B cell (primary cell): Measurements from ENCODE around the gene GPBP1. TPM values are rescaled to one million over a fixed set of nuclear protein-coding genes. Genes with fewer than 3 reads are reported as not detected.

Source experiments
- ATAC-seq: fragments of 200-7000 bp; cut with Tn5 transposase; one replicate; pipeline ENCODE4 v1.10.0; 2021; ENCODE audit warnings: low read depth, mild to moderate bottlenecking, moderate number of reproducible peaks, moderate library complexity
- CTCF ChIA-PET: fragments of 350-600 bp; sonication (Branson Sonifier 250); formaldehyde crosslinking; loops from one replicate; lab custom pipeline; 2021; ENCODE audit warnings: antibody characterized with exemption, inconsistent platforms; lab: Charles Lee
- POLR2A ChIA-PET: fragments of 350-600 bp; sonication (Branson Sonifier 250); formaldehyde crosslinking; loops from one replicate; lab custom pipeline; 2021; ENCODE audit warnings: antibody characterized with exemption; lab: Charles Lee
- DNase-seq: peaks from one replicate; pipeline ENCODE4 v3.0.0; 2013
- H2AFZ ChIP-seq: 2 replicates; pipeline ENCODE4 v1.6.1; 2012; ENCODE audit warnings: mild to moderate bottlenecking, low read depth, low read length; ENCODE audit not compliant: insufficient read depth, poor library complexity, severe bottlenecking
- H3K27ac ChIP-seq, 2 donors: 1 replicate in 1 of 2; 2 replicates in 1 of 2; pipeline ENCODE4 v1.5.1; 2012 to 2013; ENCODE audit warnings: low read length in 2 of 2, mild to moderate bottlenecking in 2 of 2, moderate library complexity in 1 of 2
- H3K27me3 ChIP-seq, 4 experiments: fragments of 200-600 bp in 1 of 4; sonication (generic) in 1 of 4; replicated peaks in 1 of 4; 1 replicate in 2 of 4; 2 replicates in 2 of 4; pipeline versions ENCODE4 v1.6.1 to v1.7.0; 2013 to 2016; ENCODE audit warnings: low read length in 3 of 4, mild to moderate bottlenecking in 2 of 4, mixed read lengths in 1 of 4, moderate library complexity in 1 of 4; ENCODE audit not compliant: insufficient read depth in 4 of 4, control insufficient read depth in 3 of 4; ENCODE audit errors: control extremely low read depth in 1 of 4
- H3K36me3 ChIP-seq, 2 experiments: replicated peaks in 1 of 2; 1 replicate in 1 of 2; 2 replicates in 1 of 2; pipeline versions ENCODE4 v1.6.1 to v1.7.1; 2013; ENCODE audit warnings: low read length in 1 of 2; ENCODE audit not compliant: insufficient read depth in 2 of 2, control insufficient read depth in 1 of 2; ENCODE audit errors: control extremely low read depth in 1 of 2, extremely low read depth in 1 of 2
- H3K4me1 ChIP-seq, 2 donors: fragments of 200-600 bp in 1 of 2; sonication (generic) in 1 of 2; 1 replicate in 1 of 2; 2 replicates in 1 of 2; pipeline versions ENCODE4 v1.5.1 to v1.6.1; 2013 to 2017; ENCODE audit warnings: low read length in 2 of 2; ENCODE audit not compliant: control insufficient read depth in 2 of 2, insufficient read depth in 2 of 2
- H3K4me2 ChIP-seq: replicated peaks from 2 replicates; pipeline ENCODE3; 2012; ENCODE audit warnings: mild to moderate bottlenecking, low read depth, low read length; ENCODE audit not compliant: poor library complexity, severe bottlenecking
- H3K4me3 ChIP-seq, 5 experiments: fragments of 200-600 bp in 1 of 5; sonication (generic) in 1 of 5; 1 replicate in 3 of 5; 2 replicates in 2 of 5; pipeline versions ENCODE4 v1.5.1 to v1.7.0; 2011 to 2016; ENCODE audit warnings: low read length in 4 of 5, mild to moderate bottlenecking in 4 of 5, low read depth in 2 of 5, control low read depth in 1 of 5, moderate library complexity in 1 of 5; ENCODE audit not compliant: insufficient read depth in 1 of 5; ENCODE audit errors: control extremely low read depth in 1 of 5, extremely low read depth in 1 of 5
- H3K79me2 ChIP-seq: fragments of 200-600 bp; sonication (generic); one replicate; pipeline ENCODE4 v1.6.0; 2016; ENCODE audit warnings: low read length; ENCODE audit not compliant: control insufficient read depth, insufficient read depth
- H3K9ac ChIP-seq: fragments of 200-600 bp; sonication (generic); 2 replicates; pipeline ENCODE4 v1.6.1; 2017; ENCODE audit warnings: mild to moderate bottlenecking, low read length, moderate library complexity
- H3K9me3 ChIP-seq, 3 donors: one replicate each; pipeline versions ENCODE4 v1.6.1 to v1.7.1; 2013; ENCODE audit warnings: low read length in 2 of 3; ENCODE audit not compliant: control insufficient read depth in 2 of 3, insufficient read depth in 1 of 3; ENCODE audit errors: control extremely low read depth in 1 of 3
- H4K20me1 ChIP-seq: 2 replicates; pipeline ENCODE4 v1.6.0; 2012; ENCODE audit warnings: mild to moderate bottlenecking, low read length; ENCODE audit not compliant: insufficient read depth, control insufficient read depth, poor library complexity, severe bottlenecking
- H3K27ac Mint-ChIP-seq: one replicate; pipeline ENCODE4 v1.8.0; 2021; ENCODE audit warnings: mixed read lengths
- H3K27me3 Mint-ChIP-seq: one replicate; pipeline ENCODE4 v1.8.0; 2021; ENCODE audit warnings: mixed read lengths
- H3K4me1 Mint-ChIP-seq: one replicate; pipeline ENCODE4 v1.8.0; 2021; ENCODE audit warnings: mixed read lengths
- H3K4me3 Mint-ChIP-seq: one replicate; pipeline ENCODE4 v1.8.0; 2021; ENCODE audit warnings: mixed read lengths
- H3K9me3 Mint-ChIP-seq: one replicate; pipeline ENCODE4 v1.8.0; 2022; ENCODE audit warnings: mixed read lengths; ENCODE audit not compliant: insufficient read depth
- EZH2 ChIP-seq: IDR thresholded peaks from 2 replicates; pipeline ENCODE4 v1.6.1; 2012; ENCODE audit warnings: borderline replicate concordance, low read depth, mild to moderate bottlenecking, moderate library complexity, low read length; ENCODE audit not compliant: insufficient read depth, poor library complexity, severe bottlenecking
- WGBS: methylation state at CpG from one replicate; pipeline ENCODE4 v1.1.5; 2013; ENCODE audit warnings: missing lambda C conversion rate; ENCODE audit not compliant: insufficient coverage; 5-methylcytosine and 5-hydroxymethylcytosine counted together
- intact Hi-C: fragments of 100-400 bp; cut with micrococcal nuclease; formaldehyde crosslinking; loops from one replicate; pipeline ENCODE4 v1.10.0; 2022
- polyA plus RNA-seq: library from polyadenylated mRNA; depleted of rRNA; stranded (reverse); fragments of >200 nt; gene quantifications from 2 replicates; pipeline ENCODE4 v1.2.3, GENCODE V29; 2012
- total RNA-seq, 2 donors: library from RNA; stranded (reverse); fragments of 120-200 nt in 1 of 2; gene quantifications; 1 replicate in 1 of 2; 2 replicates in 1 of 2; pipeline versions ENCODE4 v1.2.3 to v1.2.4, GENCODE V29; 2013 to 2022
- TF ChIP-seq, protein P1 (sequence below): fragments of 200-600 bp; IDR thresholded peaks from one replicate; pipeline ENCODE4 v1.8.0; 2022; ENCODE audit warnings: antibody characterized with exemption, mild to moderate bottlenecking

GPBP1 gene
- total and polyA plus RNA-seq, 2 donors (not counting 1 experiment from before 2014, with no cell fraction given): 30.9 to 152 TPM

DNA sequence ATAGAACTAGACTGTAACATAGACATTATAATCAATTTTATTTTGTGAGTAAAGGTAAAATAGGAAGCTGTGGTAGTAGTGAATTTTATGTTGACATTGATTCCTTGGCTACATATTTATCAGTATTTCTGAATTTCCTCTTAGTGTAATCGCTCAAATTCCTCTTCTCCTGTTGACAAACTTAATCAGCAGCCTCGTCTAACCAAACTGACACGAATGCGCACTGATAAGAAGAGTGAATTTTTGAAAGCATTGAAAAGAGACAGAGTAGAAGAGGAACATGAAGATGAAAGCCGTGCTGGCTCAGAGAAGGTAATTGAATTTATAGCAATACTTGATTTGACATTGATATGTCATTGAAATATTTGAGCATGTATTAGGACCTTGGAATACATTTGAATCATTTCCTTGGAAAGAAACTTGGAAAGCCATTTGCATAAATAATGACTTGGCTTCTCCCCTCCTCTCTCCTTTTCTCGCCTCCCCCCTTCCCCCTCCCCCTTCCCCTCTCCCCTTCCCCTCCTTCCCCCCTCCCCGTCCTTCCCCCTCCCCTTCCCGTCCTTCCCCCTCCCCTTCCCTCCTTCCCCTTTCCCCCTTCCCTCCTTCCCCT is 75.5 kb downstream of the GPBP1 start:
- no peaks in the 10 kb centered on the region for H3K4me1 ChIP-seq
- peak overlapping the region in 1 of 2 donors; percentile 23 for H3K27ac ChIP-seq
- intact Hi-C loops: no loop called here
- peaks cover 0 to 3% (median 0%) of the 10 kb centered on the region in 3 donors for H3K9me3 ChIP-seq
- Mint-ChIP-seq H3K9me3 (no peaks in the 10 kb centered on the region), H3K4me1 (no peaks in the 10 kb centered on the region), H3K27me3 (no peaks in the 10 kb centered on the region), H3K27ac (peak overlapping the region; percentile 4), H3K4me3 (no peak overlapping the region)
- peaks cover 23 to 75% of the 10 kb centered on the region in 2 experiments for H3K36me3 ChIP-seq
- CTCF ChIA-PET: interaction anchor here (0.6 kb wide), 1 partner anchor 284 kb away, joined by 4 read pairs; no protein-coding TSS in a partner anchor
- no peak overlapping the region for H3K9ac ChIP-seq
- H3K4me3 ChIP-seq: no peak overlapping the region
- TF ChIP-seq EZH2: no peak
- TF ChIP-seq, protein P1, sequence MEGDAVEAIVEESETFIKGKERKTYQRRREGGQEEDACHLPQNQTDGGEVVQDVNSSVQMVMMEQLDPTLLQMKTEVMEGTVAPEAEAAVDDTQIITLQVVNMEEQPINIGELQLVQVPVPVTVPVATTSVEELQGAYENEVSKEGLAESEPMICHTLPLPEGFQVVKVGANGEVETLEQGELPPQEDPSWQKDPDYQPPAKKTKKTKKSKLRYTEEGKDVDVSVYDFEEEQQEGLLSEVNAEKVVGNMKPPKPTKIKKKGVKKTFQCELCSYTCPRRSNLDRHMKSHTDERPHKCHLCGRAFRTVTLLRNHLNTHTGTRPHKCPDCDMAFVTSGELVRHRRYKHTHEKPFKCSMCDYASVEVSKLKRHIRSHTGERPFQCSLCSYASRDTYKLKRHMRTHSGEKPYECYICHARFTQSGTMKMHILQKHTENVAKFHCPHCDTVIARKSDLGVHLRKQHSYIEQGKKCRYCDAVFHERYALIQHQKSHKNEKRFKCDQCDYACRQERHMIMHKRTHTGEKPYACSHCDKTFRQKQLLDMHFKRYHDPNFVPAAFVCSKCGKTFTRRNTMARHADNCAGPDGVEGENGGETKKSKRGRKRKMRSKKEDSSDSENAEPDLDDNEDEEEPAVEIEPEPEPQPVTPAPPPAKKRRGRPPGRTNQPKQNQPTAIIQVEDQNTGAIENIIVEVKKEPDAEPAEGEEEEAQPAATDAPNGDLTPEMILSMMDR: no peak
- no peak overlapping the region for H3K4me2 ChIP-seq
- H4K20me1 ChIP-seq: peaks cover 17% of the 10 kb centered on the region
- H2AFZ ChIP-seq: no peak overlapping the region
- no peaks in the 10 kb centered on the region for H3K27me3 ChIP-seq
- WGBS: 89% methylated on average over 1 of the region's 8 CpGs
- H3K79me2 ChIP-seq: peaks cover 4% of the 10 kb centered on the region
- POLR2A ChIA-PET: no interaction called here
- ATAC-seq (no peak), DNase-seq (no peak)

DNA sequence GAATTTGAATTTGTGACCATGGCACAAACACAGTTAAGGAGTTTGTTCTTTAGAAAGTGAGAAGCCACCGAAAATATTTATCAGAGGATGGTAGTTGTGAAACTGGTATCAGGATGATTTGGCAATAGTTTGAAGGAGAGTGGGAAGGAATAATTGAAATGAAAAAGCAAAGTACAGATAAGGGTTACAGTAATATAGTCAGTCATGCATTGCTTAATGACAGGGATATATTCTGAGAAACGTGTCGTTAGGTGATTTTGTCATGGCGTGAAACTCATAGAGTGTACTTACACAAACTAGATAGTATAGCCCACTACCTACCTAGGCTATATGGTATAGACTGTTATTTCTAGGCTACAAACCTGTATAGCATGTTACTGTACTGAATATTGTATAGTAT is 84.2 kb downstream of the GPBP1 start:
- no peak overlapping the region for H3K4me3 ChIP-seq
- no peak overlapping the region for H2AFZ ChIP-seq
- H3K79me2 ChIP-seq: peaks cover 11% of the 10 kb centered on the region
- H3K4me3 Mint-ChIP-seq: no peak overlapping the region
- H3K9ac ChIP-seq: no peak overlapping the region
- H3K4me2 ChIP-seq: no peak overlapping the region
- DNase-seq (no peak), ATAC-seq (no peak)
- H4K20me1 ChIP-seq: peaks cover 21% of the 10 kb centered on the region
- intact Hi-C loops: no loop called here
- ChIA-PET CTCF (no interaction called here), POLR2A (no interaction called here)
- H3K36me3 ChIP-seq: peaks cover 23 to 78% of the 10 kb centered on the region in 2 experiments
- TF ChIP-seq, protein P1: no peak
- TF ChIP-seq EZH2: no peak
- no peaks in the 10 kb centered on the region for H3K4me1 ChIP-seq
- no peak overlapping the region for H3K27ac ChIP-seq
- H3K27ac Mint-ChIP-seq: no peak overlapping the region
- 89% methylated on average over 1 of the region's 4 CpGs for WGBS
- H3K27me3 Mint-ChIP-seq: no peaks in the 10 kb centered on the region
- H3K27me3 ChIP-seq: no peaks in the 10 kb centered on the region
- no peaks in the 10 kb centered on the region for H3K4me1 Mint-ChIP-seq
- no peaks in the 10 kb centered on the region for H3K9me3 Mint-ChIP-seq
- no peaks in the 10 kb centered on the region for H3K9me3 ChIP-seq
